ENCODE results near the gene STK38. TPM values are rescaled to one million over a fixed set of nuclear protein-coding genes. Genes with fewer than 3 reads are reported as not detected.
A peak's percentile ranks its signal among the peaks of the same experiment; 100 is the strongest.

STK38 gene
- total and polyA plus RNA-seq, 2 of the 4 experiments (the other 2 are of a cell fraction) = 10.6 to 19.7 TPM

DNA sequence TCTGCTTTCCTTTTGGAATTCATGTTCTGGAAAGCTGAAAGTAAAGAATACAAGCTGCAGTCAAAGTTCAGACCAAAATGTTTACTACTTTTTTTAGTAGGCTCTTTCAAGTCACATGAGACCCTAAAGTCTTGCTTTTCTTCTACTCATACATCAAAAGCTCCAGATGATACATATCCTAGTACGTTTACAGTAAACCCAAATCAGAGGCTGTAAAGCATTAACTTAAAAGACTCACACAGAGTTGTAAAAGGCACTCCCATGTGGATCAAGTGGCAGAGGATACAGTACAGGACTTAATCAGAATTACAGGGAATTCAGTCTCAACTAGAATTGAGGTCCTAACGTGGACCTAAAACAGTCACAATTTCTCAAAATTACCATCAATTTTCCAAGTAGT is 40.7 kb downstream of the STK38 start:
- H3K27me3 ChIP-seq (ENCODE audit: control insufficient read depth, insufficient read depth, low read length) = no peaks in the 10 kb centered on the region
- H3K9ac ChIP-seq (ENCODE audit: low read depth, low read length) = no peak overlapping the region
- ATAC-seq (ENCODE audit: low read depth) (no peak), DNase-seq (peak; percentile 24)
- no peak overlapping the region for H3K27ac ChIP-seq (ENCODE audit: insufficient read depth, low read length)
- H3K56ac ChIP-seq (ENCODE audit: extremely low read depth, insufficient read depth, low read length) = no peak overlapping the region
- no peak overlapping the region for H2BK15ac ChIP-seq (ENCODE audit: low read depth, low read length)
- no peak overlapping the region for H4K5ac ChIP-seq (ENCODE audit: low read depth, low read length)
- peaks cover 0 to 5% of the 10 kb centered on the region in 2 experiments; a peak in 2 of 4 replicates for H3K79me1 ChIP-seq (ENCODE audit: low read depth in 1 of 2, low read length in 2 of 2)
- H3K4ac ChIP-seq (ENCODE audit: low read depth, low read length) = no peak overlapping the region
- H2BK20ac ChIP-seq (ENCODE audit: low read depth, low read length) = no peak overlapping the region
- dilution Hi-C loops (cut with HindIII; ENCODE audit: low sequenced_read_pairs, unreplicated experiment) = no loop called here
- ChIA-PET CTCF (interaction anchor here (0.6 kb wide), 1 partner anchor 15 kb away, joined by 3 read pairs; no protein-coding TSS in a partner anchor), POLR2A (ENCODE audit: unreplicated experiment) (no interaction called here)
- H2AK5ac ChIP-seq (ENCODE audit: low read depth, low read length) = no peak overlapping the region
- no peak overlapping the region for H2AK9ac ChIP-seq (replicated peaks; ENCODE audit: low read depth, low read length, poor library complexity)
- TF ChIP-seq MXI1 (IDR thresholded peaks at IDR 0.05; ENCODE audit: borderline replicate concordance, low read depth, low read length) (no peak), CEBPB (IDR thresholded peaks at IDR 0.05; ENCODE audit: low read depth, low read length) (no peak)
- H3K36me3 ChIP-seq (ENCODE audit: control insufficient read depth, insufficient read depth, low read length) = peaks cover 19% of the 10 kb centered on the region
- H4K91ac ChIP-seq (ENCODE audit: insufficient read depth, low read depth, low read length) = no peak overlapping the region
- H3K4me2 ChIP-seq (ENCODE audit: low read depth, low read length) = no peak overlapping the region
- H3K18ac ChIP-seq (ENCODE audit: low read depth, low read length) = no peak overlapping the region
- in situ Hi-C loops (cut with MboI; ENCODE audit: low sequenced_read_pairs) = no loop called here
- no peak overlapping the region for H4K8ac ChIP-seq (ENCODE audit: low read depth in 2 of 2, low read length in 2 of 2)
- intact Hi-C loops (cut with micrococcal nuclease) = no loop called here
- H2BK120ac ChIP-seq (ENCODE audit: low read depth, low read length) = no peak overlapping the region
- H2AFZ ChIP-seq (replicated peaks; ENCODE audit: low read length, poor library complexity) = no peak overlapping the region
- H3K4me1 ChIP-seq (ENCODE audit: control insufficient read depth, insufficient read depth, low read length) = no peaks in the 10 kb centered on the region
- H3K23ac ChIP-seq (ENCODE audit: low read depth, low read length) = no peak overlapping the region
- H3K9me1 ChIP-seq (ENCODE audit: insufficient read depth, low read length) = no peaks in the 10 kb centered on the region
- H3K9me3 ChIP-seq (ENCODE audit: control insufficient read depth, insufficient read depth, low read length) = no peaks in the 10 kb centered on the region
- no peak overlapping the region for H3K4me3 ChIP-seq (ENCODE audit: insufficient read depth, low read depth, low read length)
- no peaks in the 10 kb centered on the region; the same call in 1 of the 2 replicates for H4K20me1 ChIP-seq (ENCODE audit: insufficient read depth, low read length)
- no peak overlapping the region for H3K14ac ChIP-seq (replicated peaks; ENCODE audit: low read depth, low read length)
- no TSS peak for BruUV-seq (replicated peaks)
- WGBS, 2 experiments (ENCODE audit: extremely low coverage in 2 of 2, insufficient read length in 1 of 2) = no CpG with 5 or more reads among the region's 2 CpGs
- no peak overlapping the region for H2BK5ac ChIP-seq (ENCODE audit: low read depth, low read length, poor library complexity, severe bottlenecking)
